GM12873 (cell line): ENCODE results near the gene CFAP46.

Experiments
- CTCF ChIP-seq: IDR thresholded peaks from 2 replicates; pipeline ENCODE4 v1.5.1; 2012; ENCODE audit warnings: low read depth, mild to moderate bottlenecking, moderate library complexity, low read length, control low read depth; ENCODE audit not compliant: insufficient read depth; ENCODE audit errors: missing control alignments

The CFAP46 gene

DNA sequence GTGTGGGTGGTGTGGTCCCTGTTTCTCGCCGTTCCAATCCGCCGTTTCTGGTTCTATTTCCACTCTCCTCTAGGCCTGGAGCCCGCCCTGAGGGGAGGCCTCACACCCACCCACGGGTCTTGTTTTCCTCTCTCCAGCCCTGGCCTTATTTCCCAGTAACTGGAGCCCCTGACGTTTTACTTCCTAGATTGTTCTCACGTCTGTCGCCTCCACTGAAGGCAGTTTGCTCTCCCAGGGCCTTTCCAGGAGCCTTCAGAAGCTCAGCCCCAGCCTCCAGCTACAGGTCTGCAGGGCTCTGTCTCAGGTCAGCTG is 30.6 kb downstream of the CFAP46 start:
- no peak for TF ChIP-seq CTCF

DNA sequence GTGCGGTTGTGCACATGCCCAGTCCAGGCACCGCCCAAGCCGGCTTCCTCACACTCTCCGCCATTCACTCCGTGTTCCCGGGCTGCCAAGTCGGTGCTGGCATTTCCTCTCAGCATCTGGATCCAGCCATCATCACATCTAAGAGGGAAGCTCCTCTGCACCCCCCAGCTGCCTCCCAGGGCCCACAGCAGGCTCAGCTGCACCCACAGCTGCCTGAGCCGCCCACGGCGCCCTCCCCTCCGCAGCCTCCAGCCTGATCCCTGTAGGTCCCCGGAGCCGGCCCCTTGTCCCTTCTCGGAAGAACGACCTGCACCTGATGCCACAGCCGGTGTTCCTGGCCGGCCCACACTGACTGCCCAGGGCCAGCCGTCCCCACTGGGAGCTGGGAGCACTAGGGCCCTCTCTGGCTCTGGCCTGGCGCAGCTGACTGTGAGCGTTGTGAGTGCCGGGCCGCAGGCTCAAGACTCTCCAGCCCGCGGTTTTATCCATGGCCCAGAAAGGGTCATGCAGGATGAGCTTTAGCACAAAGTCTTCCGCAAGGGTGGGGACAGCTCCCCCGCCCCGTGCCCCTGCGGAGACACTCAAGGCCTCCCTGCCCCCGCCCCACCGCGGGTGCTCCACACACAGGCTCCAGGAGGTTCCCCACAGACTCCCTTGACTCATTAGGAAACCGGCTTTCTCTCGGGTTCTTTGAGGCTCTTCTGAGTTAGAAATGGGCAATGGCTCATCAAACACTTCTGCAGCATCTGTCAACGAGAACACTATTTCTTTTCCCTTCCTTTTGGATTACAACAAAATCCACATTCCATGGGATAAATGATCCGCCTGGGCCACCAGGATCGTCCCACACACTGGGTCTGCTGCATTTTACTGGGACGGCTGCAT is 31.2 kb downstream of the CFAP46 start:
- TF ChIP-seq CTCF = no peak

DNA sequence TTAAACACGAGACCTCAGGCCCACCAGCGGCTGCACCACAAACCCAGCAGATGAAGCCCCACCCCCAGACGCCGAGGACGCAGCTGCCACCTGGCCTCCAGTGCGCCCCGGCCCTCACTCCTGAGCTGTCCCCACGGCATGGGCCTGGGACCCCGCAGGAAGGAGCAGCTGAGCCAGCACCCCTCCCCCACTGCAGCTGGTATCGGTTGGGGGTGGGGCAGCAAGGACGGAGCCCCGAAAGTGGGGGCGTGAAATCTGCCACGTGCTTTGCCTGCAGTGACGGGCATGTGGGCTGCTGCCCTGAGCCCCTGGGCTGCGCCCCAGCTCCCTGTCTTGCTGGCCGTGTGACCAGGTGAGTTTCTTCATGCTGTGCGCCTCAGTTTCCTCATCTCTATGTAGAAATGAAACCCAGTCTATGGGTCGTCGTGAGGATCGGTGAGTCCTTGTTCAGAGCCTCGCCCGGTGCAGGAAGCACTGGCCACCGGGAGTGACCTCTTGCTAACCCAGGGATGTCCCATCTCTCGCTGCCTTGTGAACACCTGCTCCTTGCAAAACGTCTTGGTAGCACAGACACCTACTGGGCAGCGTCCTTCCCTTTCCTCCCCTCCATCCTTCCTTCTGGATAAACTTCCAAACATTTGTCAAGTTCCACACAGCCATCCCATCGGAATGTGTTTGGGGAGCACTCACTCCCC is 32.0 kb downstream of the CFAP46 start:
- TF ChIP-seq CTCF = no peak

- TF ChIP-seq CTCF = no peak
Observed at GRCh38 chr10:132909491-132910071, 32.8 kb downstream of the CFAP46 start.

GRCh38 chr10:132908621-132909295 is 33.6 kb downstream of the CFAP46 start:
- no peak for TF ChIP-seq CTCF

DNA sequence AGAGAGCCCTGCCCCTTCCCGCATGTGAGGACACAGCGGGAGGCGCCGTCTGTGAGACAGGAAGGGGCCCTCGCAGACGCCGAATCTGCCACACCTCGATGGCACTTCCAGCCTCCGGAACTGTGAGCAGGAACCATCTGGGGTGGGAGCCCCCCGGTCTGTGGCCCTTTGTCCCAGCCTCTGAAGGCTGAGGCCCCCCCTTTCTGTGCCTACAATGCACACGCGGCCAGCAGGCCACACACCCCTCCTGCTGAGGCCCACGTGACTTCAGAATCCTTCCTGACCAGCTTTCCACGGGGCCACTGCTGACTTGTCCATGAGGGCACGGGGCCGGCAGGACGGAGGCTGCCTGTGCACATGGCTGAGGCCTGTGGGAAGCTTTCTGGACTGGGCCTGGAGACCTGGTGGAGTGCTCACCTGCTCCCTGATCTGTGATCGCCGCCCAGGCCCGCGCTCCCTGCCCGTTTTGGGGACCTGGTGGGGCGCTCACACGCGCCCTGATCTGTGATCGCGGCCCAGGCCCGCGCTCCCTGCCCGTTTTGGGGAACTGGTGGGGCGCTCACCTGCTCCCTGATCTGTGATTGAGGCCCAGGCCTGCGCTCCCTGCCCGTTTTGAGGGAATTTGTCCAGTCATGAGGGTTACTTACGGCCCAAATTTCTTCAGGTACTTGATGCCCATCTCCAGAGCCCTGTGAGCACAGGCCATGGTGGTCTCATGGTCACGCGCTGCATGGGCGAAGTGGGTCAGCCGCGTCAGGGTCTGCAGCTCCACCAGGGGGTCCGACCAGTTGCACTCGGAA is 34.3 kb downstream of the CFAP46 start:
- TF ChIP-seq CTCF = no peak

DNA sequence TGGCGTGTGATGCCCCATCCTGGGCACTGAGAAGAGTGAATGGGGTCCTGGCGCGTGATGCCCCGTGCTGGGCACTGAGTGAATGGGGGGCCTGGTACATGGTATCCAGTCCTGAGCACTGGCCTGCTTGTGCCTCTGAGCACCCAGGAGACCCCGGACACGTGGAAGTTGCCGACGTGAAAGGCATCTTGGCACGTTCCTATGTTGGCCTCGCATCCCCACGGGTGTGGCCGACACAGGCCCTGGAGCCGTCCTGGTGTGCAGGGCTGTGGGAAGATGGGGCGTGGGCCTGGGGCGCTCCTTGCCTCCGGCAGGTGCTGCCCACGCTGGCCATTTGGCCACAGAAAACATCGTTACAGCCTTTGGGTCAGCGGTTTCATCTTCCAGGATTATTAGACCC is 35.5 kb downstream of the CFAP46 start:
- TF ChIP-seq CTCF = no peak
